ENCODE results near the gene MYH9.
"Not testable (repeated sequence)": the region's sequence is repeated elsewhere in the genome, so short reads cannot be mapped to it uniquely, and the experiment has no call there.

- not testable (repeated sequence) for TF ChIP-seq CTCF (conservative IDR thresholded peaks at IDR 0.05); ZFX (IDR thresholded peaks at IDR 0.05)
These were observed 36.7 kb upstream of the MYH9 start for GRCh38 chr22:36424466-36424865.
